ENCODE measurements around the gene ZNF683.

GRCh38 chr1:26391450-26391849 is 18.9 kb upstream of the ZNF683 start:
- peak; percentile 20 for TF ChIP-seq CTCF (IDR thresholded peaks at IDR 0.05; ENCODE audit: low read depth, low read length, missing input control)
- TF ChIP-seq, protein P1, sequence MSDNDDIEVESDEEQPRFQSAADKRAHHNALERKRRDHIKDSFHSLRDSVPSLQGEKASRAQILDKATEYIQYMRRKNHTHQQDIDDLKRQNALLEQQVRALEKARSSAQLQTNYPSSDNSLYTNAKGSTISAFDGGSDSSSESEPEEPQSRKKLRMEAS (IDR thresholded peaks at IDR 0.05): no peak
- TF ChIP-seq RAD21 (IDR thresholded peaks at IDR 0.05): peak; percentile 34 to 40
- TF ChIP-seq EGR1 (IDR thresholded peaks at IDR 0.05; ENCODE audit: low read depth in 2 of 2): no peak
- TF ChIP-seq TAF1 (conservative IDR thresholded peaks at IDR 0.05): no peak
- TF ChIP-seq ZBTB33 (IDR thresholded peaks at IDR 0.05): no peak
- no peak for TF ChIP-seq HNF4G (IDR thresholded peaks at IDR 0.05)
- no peak for TF ChIP-seq GABPA (IDR thresholded peaks at IDR 0.05 in 1 of 2, conservative IDR thresholded peaks at IDR 0.05 in 1 of 2)
- no peak for TF ChIP-seq YY1 (IDR thresholded peaks at IDR 0.05)
- TF ChIP-seq FOXA1 (IDR thresholded peaks at IDR 0.05): no peak
- no peak for TF ChIP-seq REST (IDR thresholded peaks at IDR 0.05)
- no peak for TF ChIP-seq ATF3 (IDR thresholded peaks at IDR 0.05)

Measured in liver (tissue), 3 donors.